GOT3 (cell line): ENCODE results near the gene PIKFYVE.
"Not testable (repeated sequence)": the region's sequence is repeated elsewhere in the genome, so short reads cannot be mapped to it uniquely, and the experiment has no call there.

ENCODE experiments used
- DNase-seq: peaks from one replicate; lab custom pipeline; 2025; ENCODE audit warnings: mixed read lengths; lab: John Stamatoyannopoulos, UW

The PIKFYVE gene

DNA sequence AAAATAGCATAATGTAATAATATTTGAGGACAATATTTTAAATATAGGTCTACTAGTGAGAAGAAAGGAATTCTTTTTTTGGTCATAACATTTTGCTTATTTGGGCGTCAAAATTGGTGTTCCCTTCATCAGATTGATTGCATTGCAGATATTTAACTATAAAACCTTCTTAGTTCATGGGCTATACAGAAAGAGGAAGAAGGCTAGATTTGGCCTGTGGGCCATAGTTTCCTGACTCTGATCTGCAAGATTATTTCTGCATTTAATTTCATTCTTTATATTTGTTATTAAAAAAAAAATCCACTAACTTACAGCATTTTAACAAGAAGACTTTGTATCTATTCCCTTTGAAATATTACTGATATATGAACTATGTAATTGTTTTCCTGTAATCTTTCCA is 31.9 kb downstream of the PIKFYVE start:
- no peak for DNase-seq

DNA sequence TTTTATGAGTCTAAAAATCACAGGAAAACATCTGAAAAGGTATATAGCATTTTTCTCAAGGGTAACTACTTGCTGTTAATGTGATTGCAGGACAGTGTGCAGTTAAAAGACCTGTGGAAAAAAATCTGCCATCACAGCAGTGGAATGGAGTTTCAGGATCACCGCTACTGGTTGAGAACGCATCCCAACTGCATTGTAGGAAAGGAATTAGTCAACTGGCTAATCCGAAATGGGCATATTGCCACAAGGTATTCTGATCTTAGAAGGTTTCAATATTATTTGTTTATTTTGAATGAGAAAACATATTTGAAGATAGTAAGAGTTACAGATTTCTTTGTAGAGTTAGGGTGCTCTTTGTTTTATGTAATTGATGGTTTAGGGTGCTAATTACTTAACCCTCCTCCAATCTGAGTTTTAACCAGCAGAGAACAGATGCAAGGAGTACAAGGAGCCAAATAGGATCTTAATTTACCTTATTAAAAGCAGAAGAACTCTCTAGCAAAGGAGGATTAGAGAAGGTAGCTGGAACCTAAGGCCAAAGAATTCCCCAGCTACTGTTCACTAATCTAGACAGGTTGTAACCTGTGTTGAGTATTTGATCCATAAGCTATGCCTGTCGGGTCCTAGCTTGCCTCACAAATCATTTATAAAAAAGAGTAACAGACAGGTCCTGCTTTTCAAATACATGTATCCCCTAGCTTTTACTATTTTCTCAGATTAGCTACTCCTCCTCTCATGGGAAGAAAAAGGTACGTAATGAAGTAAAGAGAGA is 35.0 kb downstream of the PIKFYVE start:
- DNase-seq, result no peak

DNA sequence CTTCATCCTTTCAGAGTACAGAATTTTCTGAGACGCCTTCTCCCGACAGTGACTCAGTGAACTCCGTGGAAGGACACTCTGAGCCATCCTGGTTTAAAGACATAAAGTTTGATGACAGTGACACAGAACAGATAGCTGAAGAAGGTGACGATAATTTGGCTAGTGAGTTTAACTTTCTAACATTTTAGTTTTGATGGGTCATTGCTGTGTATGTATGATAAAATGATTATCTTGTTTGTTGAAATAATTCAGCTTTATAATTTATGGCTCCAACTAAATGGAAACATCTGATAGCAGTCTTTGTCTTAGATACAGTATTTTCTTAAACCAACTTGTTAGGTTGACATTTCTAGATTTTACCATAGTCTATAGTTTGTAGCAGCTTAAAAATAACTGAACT is 38.1 kb downstream of the PIKFYVE start:
- DNase-seq, result no peak

DNA sequence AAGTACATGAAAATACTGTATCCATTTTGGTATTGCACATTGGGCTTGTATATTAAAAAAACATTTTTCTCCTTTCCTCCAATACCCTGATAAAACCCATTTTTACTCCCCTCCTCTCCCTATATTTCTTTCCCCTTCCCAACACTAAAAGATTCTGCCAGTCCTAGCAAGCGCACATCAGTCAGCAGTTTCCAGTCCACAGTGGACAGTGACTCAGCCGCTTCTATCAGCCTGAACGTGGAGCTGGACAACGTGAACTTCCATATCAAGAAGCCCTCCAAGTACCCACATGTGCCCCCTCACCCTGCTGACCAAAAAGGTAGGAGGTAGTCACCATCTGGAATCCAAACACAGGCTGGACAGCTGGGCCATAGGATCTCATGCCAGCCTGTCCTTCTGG is 38.6 kb downstream of the PIKFYVE start:
- DNase-seq, result no peak

DNA sequence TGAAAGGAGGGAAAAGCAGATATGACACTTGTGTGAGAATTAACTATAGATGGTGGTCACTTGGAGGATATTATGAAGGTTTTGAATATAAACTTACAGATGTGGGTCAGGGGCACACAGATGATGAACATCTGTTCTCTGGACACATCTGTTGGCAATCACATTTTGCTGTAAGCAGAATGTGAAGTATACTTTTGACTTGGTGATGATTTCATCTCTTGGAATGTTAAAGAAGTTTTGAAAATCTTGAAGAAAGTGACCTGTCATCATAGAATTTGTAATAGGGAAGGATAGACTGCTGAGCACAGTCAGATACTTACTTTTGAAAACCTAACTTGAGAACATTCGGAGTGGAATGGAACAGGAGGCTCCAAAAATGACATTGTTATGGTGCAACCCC is 40.2 kb downstream of the PIKFYVE start:
- no peak for DNase-seq

DNA sequence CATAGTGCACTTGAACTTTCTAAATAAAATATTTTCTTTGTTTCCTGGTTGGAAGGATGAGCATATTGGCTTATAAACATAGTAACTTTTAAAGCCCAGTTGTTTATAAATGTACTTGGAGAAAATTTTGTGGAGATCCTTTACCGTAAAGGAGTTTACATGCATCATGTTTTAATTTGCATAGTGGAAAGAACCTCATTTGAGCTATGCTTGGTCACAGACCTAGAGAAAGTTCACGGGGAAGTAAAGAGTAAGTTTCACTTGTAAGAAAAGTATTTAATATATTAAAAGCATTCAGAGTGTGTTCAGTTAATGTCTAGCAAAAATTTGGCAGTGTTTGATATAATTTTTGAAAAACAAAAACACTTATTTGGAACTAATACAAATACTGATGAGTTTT is 45.3 kb downstream of the PIKFYVE start:
- DNase-seq, result no peak

DNA sequence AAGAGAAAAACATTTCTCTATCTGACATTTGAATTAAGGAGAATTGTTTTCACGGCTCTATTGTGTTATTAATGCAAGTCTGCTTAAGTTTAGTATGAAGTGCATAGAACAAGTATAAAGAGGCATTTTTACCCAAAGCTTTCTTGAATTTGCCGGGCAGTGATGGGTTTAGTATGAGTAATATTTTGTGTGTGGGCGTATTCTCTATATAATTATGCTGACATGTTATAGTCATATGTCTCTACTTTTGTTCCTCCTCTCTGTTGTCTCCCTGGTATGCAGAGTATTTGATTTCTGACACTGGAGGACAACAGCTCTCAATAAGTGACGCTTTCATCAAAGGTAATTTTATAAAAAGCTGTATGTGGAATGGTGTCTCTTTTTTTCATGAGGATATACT is 45.9 kb downstream of the PIKFYVE start:
- DNase-seq, result no peak

DNA sequence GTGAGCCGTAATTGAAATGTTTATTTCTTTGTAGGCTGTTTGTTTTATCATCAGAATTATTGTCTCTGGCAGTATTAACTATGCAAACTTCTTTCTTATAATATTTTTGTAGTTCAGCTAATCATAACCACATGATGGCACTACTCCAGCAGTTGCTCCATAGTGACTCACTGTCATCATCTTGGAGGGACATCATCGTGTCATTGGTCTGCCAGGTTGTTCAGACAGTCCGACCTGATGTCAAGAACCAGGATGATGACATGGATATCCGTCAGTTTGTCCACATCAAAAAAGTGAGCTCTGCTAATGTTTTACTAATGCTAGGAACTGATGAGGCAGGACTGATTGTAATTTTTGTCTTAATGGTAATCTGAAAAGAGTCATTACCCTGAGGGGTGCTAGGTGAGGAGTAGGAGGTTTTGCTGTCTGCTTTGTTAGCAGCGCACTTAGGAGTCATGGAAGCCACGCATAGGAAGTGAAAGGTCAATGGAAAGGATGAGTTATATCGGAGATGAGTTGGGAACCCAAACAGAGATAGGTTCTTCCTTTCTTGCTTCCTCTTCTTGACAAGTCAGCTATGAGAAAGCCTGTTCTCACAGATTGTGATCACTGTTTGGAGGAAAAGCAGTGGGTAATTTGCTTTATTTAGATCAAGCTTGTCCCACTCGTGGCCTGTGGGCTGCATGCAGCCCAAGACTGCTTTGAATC is 49.2 kb downstream of the PIKFYVE start:
- DNase-seq, result no peak

DNA sequence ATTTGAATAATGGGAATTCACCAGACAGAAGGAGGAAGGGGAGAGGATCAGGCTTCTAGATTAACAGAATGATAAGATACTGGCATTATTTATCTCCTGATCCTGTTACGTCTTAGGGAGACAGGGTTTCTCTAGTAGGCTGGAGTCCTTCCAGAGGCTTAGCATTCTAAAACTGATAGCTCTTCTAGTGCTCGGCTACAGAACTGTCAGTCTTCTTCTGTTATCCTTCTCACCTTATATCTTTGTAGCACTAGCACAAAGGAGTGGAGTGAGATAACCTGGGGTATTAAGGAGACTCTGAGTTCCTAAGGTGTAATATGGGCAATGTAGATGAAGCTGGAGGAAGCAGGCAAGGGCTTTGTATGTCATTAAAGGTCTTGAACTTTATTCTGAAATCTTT is 52.1 kb downstream of the PIKFYVE start:
- DNase-seq, result no peak

DNA sequence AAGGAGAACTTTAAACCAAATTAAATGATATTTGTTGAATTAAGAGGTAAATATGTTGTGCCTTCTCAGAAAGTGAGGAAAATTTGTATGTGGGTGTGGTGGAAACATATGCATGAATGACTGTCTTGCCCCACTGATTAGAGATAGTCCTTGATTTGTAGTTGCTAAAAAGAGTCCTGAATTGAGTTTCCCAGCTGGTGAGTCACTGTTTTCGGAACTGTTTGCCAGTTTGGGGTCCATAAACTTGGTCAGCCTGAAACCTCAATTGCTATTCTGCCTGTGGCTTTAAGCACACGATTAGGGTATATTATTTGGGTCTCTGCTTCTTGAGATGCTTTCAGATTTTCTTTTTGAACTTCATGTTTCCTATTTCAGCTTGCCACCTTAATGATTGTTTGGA is 53.3 kb downstream of the PIKFYVE start:
- DNase-seq, result no peak

DNA sequence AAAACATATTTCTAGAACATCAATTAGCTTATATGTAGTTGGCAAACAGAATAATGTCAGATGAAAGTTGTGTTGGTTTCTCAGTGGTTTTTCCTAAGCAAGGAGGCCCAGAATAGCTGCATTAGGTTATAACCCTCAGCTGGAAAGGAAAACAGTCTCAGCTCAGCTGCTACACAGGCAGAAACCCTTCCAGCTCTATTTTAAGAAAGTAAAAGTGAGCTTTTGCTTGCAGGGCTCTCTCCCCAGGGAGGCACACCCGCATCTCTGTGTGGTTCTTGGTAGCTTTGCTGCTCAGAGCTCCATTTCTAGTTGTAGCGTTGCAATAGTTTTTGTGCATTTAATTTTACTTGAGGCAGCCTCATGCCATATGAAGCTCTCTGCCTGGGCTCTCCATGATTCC is 54.6 kb downstream of the PIKFYVE start:
- DNase-seq, result no peak

DNA sequence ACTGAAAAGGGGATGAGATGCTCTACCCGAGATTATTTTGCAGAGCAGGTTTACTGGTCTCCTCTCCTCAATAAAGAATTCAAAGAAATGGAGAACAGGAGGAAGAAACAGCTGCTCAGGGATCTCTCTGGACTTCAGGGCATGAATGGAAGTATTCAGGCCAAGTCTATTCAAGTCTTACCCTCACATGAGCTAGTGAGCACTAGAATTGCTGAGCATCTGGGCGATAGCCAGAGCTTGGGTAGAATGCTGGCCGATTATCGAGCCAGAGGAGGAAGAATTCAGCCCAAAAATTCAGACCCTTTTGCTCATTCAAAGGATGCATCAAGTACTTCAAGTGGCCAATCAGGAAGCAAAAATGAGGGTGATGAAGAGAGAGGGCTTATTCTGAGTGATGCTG is 60.0 kb downstream of the PIKFYVE start:
- DNase-seq, result no peak

DNA sequence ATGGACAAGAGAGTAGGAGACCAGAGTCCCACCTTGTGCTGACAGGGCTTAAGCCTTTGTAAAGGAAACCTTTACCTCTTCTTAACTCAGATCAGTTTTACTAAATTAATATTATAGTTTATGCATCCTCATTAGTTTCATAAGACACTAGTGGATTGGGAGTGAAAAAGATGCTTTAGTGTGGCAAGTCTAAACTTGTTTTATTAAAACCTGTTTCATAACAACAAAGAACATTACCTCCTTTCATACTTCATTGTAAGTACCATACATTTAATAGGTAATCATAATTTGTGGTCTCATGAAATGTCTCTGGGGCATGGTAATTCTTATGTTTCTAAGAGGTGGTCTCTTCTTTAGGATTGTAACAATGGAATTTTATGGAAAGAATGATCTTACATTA is 63.4 kb downstream of the PIKFYVE start:
- no peak for DNase-seq

DNA sequence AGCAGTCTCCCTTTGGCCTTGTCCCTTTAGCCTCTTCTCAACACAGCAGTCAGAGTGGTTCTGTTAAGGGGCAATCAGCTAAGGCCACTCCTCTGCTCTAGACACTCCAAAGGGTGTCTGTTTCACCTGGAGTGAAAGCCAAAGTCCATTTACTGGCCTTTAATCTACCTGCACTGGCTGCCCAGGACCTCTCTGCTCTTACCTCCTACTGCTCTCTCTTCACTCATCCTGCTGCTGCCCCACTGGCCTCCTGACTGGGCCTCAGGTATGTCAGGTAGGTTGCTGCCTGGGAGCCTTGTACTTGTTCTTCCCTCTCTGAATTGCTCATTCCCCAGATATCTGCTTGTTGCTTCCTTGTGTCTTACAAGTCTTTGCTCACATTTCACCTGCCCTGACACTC is 68.2 kb downstream of the PIKFYVE start:
- no peak for DNase-seq

DNA sequence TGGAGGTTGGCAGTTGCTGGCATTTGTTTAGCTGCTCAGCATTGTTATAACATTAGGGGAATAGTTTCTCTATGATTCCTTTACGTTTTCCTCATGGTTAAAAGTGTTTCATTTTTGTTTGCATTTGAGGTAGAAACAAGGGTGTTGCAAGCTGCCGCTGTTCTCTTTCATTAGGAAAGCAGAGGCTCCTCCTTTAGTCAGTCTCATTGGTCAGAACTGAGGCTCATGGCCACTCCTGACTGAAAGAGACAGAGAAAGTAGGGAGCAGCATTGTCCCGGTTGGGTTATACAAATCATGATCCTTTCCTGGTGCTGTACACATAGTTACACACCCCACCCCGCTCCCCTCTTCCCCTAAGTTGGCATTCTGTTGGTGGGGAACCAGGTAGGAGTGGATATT is 80.7 kb downstream of the PIKFYVE start:
- no peak for DNase-seq

DNA sequence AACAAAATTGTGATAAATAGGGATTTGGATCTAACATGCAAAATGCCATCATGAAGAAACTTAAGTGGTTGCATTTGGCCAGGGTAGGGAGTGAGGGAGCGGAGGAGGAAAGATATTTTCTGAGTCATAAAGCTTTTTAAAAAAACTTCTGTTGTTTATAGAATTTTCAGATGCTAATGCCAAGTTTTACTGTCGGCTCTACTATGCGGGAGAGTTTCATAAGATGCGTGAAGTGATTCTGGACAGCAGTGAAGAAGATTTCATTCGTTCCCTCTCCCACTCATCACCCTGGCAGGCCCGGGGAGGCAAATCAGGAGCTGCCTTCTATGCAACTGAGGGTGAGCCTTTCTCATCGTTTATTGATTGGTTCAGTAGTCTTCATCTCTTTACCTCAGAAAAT is 84.6 kb downstream of the PIKFYVE start:
- no peak for DNase-seq

DNA sequence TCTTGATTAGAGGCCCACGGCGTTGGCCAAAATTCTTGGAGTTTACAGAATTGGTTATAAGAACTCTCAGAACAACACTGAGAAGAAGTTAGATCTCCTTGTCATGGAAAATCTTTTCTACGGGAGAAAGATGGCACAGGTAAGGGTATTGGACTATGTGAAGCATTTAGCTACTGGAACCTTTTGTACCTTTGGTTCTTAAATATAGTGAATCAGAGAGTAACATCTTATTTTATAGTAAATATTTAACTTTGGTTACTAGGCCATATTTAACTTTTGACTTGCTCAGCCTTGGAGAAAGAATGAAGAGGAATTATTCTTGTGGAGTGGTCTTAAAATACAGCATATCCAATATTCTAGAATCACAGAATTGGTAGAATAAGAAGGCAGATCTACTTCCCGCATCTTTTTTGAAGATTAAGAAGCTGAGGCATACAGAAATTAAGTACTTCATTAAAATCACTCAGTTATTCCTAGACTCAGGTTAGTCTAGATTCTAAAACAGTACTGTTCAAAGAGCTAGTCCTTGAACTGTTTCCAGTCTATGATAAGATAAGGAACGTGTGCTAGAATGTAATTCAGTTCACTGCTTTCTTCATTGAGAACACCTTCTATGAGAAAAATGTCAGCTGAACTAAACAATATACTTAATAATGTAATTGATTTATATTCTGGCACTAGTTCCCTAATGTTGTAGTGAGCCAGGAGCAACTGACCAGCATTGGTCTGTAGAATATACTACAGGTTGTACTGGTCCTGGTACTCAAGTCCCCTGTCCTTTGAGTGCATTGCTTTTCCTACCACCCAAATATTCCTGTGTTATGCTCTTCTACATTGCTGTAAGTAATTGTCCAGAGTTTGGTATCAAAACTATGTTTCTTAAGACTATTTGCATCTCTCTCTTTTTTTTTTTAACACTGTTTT is 86.9 kb downstream of the PIKFYVE start:
- no peak for DNase-seq

DNA sequence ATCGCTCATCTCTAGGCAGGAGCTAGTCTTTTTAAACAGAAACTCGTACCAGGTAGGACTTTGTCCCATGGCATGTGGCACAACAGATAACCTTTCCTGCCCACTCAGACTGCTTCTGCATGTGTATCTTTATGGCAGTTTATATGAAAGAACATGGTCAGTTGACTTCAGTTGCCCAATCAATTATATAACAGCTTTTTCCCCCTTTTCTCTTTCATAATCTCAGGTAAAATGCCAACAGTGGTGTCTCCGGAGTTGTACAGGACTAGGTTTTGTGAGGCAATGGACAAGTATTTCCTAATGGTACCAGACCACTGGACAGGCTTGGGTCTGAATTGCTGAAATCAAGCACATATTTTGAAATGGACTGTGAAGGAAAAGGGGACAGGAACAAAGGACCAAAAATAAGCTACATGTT is 88.9 kb downstream of the PIKFYVE start:
- no peak for DNase-seq

DNA sequence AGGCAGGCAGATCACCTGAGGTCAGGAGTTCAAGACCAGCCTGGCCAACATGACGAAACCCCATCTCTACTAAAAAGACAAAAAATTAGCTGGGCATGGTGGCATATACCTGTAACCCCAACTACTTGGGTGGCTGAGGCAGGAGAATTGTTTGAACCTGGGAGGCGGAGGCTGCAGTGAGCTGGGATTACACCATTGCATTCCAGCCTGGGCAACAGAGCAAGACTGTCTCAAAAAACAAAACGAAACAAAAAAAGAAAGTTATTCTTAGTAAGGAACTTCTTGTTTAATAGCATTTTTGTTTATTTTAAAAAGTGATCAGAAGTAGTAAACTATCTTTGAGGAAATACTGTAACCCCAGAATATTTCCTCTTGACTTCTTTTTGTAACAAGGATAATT is 90.4 kb downstream of the PIKFYVE start:
- DNase-seq, result not testable (repeated sequence)

DNA sequence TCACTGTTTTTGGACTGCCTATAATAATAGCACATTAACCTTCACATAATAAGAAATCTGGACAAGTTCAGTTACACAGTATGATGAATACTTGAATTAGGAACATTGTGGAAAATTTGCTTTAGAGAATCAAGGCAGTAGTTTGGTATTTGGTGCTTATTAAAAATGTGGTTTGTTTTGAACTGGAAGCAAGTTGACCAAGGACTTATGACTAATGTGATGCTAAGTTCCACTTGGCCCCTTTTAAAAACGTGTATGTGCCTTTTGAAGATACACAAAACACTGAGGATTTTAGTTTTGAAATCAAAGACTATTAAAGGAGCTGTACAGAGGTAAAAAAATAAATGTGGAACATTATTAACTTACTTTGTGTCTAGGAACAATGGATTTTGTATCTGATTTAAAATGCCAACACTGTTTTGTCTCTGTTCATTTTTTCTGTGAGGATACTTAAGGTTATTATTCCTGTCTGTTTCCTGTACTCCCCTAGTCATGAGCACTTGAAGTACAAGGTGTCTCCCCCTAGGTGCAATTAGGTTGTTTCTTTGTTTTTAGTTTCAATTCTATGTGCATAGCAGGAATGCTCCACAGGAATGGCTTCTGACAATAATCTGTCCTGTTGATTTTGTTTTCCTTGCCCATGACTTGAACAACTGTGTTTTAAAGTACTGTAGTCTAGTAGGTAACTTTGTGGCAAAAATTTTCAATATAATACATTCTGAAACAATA is 91.0 kb downstream of the PIKFYVE start:
- no peak for DNase-seq

DNA sequence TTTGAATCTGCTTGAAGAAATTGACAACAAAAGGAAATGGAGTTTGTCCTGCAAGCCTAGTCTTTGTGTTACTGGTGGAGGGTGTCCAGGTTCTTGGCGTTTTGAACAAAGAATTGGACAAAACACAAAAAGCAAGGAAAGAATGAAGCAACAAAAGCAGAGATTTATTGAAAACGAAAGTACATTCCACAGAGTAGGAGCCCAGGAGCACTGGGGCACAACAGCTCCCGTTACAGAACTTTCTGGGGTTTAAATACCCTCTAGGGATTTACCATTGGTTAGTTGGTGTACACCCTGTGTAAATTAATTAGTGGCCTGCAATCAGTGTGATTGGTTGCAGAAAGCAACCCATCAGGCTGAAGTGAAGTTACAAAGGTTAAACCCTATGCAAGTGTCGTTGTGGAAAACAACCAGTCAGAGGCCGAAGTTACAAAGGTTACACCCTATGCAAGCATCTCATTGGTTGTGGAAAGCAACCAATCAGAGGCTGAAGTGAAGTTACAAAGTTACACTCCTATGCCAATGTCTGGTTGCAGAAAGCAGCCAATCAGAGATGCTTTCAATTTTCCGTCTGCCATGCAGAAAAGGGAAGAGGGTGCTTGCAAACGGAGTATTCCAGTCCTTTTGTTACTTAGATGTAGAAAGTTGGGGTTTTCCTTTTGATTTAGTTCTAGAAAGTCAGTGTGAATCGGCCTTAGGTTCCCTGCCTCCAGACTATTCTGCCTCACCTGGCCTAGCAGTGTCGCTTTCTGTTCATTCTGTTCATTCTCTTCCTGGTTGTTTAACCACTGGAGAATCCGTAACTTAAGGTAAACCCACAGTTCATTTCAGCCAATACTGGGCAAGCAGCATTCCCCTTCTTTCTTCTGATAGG is 92.9 kb downstream of the PIKFYVE start:
- DNase-seq, result peak; percentile 64
